Head of caudate nucleus (tissue), 42 donors: Measurements from ENCODE around the gene NAPSA.
A peak's percentile ranks its signal among the peaks of the same experiment; 100 is the strongest.

ENCODE experiments used
- DNase-seq, 42 donors: peaks; one replicate each; pipeline versions ENCODE4 v3.0.0 to v3.0.0-alpha.2; 2020 to 2021; ENCODE audit warnings: mixed read lengths in 7 of 42
- intact Hi-C: fragments of 100-400 bp; cut with DNase I; formaldehyde crosslinking; loops from one replicate; pipeline ENCODE4 v1.15.0; 2022

NAPSA gene

DNA sequence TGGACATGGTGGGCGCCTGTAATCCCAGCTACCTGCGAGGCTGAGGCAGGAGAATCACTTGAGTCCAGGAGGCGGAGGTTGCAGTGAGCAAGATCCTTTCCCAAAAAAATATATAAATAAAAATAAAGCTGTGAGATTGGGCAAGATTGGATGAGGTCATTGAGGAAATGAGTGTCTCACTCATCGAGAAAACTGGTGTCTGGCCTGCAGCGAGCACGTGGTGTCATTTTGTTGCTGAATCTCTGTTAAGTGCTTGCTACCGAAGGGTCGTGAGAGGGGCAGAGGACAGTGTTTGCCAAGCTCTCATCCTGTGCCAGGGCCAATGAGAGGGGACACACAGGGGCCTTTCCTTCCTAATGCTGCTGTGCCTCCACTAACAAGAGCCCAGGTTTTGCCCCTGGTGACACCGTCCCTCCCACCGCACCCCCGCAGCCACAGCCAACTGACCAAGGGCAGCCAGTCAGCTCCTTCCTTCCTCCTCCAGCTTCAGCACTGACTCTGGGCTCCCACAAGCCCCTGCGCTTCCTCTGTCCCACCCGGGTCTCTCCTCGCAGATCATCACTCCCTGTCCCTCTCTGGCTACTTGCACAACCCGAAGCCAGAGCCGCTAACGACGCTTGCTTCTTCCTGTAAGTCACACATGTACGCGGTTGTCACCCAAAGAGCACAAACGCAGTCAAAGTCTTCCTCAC lies 21.9 kb upstream of the NAPSA start:
- peak in 12 of 42 donors; percentile 12 to 51 (median 36) for DNase-seq
- intact Hi-C loops = no loop called here

DNA sequence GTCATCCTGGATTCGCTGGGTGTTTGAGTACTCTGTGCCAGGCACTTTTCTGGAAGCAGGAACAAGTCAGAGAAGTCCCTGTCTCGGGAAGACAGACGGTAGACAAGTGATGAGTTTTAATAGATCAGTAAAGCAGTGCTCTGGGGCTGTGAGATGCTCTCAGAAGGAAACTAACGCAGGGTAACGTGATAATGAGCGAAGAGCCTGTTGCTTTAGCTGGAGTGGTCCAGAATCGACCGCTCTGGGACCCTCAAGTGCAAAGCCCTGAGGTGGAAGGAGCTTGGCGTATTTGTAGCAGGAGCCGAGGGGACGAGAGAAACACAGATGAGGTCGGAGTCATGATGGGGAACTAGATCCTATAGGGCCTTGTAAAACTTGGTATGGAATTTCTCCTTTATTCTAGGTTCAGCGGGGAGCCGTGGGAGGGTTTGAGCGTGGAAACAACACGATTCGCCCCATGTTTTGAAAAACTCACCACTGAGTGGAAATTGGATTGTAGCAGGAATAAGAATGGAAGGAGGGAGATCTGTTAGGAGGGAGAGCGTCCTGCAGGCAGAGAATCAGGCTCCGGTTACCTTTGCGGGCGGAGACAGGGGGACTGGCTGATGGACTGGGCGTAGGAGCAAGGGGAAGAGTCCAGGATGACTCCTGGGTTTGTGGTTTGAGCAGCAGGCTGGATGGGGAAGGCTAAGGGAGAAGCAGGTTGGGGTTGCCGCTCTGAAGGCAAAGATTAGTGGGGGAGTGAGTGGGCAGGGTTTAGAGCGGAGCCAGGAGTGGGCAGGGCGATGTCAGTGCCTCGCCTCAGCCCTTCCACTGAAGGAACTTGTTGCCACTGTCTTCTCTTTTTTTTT lies 19.5 kb upstream of the NAPSA start:
- DNase-seq = peak in 6 of 42 donors; percentile 24 to 67 (median 38)
- intact Hi-C loops = loop anchor here (5.0 kb wide), 1 partner anchor 92 kb away; the partner anchor contains the start of genes EMC10 and GARIN5A

DNA sequence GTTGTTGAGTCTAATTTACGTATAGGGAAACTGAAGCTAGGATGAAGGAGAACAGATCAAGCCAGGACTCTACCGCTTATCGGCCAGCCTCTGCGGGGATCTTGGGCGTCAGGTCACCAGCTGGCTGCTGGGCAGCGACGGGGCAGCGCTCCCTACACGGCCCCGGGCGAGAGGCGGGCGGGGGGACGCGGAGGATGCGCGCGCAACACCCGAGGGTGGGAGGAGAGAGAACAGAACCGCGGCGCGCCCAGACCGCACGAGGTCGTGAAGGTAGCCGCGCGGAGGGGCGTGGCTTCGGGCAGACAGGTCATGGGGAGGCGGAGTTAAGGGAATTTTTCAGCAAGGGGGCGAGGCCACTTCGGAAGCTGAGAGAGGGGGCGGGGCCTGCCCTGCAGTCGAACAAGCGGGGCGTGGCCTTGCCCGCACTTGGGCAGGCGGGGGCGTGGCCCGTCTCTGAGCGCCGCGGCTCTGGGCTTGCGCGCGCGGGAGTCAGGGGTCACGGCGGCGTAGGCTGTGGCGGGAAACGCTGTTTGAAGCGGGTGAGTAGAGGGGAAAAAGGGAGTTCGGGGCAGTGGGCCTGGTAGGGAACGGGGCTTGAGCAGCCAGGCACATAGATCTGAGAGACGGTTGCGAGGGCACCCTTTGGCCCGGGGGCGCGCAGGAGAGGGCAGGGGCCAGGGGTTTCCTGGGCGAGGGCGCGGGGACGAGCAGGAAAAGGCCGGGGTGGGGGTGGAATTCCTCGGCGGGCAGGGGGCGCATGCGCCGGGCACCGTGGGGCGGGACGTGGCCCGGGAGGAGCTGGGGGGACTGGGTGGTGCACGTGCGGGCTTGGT lies 18.6 kb upstream of the NAPSA start, which contains the start of gene POLD1:
Gene POLD1 (plus strand): TSS at position 496 of the 833 bp plus-strand sequence. CDS start 14,505 bp downstream, outside the sequence.
- peak; percentile 91 to 99 (median 96) for DNase-seq
- intact Hi-C loops = loop anchor here (5.0 kb wide), 1 partner anchor 93 kb away; the partner anchor contains the start of genes EMC10 and GARIN5A

DNA sequence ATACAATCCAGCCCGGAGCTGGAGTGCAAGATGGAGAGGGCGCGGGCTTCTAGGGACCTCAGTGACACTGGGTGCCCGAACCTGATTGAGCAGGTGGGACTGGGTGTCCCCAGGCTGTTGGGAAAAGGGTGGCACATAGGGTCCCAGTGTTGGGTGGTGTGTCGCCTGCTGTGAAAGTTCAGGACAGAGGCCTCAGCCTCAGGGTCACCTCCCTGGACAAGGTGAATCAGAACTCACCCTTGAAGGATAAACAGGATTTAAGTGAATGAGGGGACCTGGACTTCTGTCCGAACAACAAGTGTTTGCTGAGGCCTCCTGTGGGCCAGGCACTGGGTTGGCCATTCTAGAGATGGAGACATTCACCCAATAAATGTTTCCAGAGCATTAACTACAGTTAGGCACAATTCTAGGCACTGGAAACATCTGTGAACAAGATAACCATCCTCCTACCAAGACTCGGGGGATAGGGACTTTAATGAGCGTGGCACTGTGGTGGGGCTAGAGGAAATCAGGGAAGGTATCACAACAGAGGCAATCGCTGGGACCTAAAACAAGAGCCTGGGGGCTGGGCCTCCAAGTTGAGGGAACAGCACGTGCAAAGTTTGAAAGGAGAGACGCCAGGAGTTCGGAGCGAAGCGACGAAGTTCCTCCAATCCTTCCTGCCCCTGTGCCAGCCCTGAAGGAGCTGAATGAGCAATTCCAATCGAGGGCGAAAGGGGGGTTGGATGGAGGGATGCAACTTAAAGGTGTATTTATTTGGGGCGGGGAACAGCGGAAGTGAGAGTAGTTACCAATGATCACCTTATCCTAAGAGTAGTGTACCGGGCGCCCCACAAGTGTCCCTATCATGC lies 17.8 kb upstream of the NAPSA start:
- DNase-seq = peak in 3 of 42 donors; percentile 19 to 37 (median 21)
- intact Hi-C loops = loop anchor here (5.0 kb wide), 1 partner anchor 94 kb away; the partner anchor contains the start of genes EMC10 and GARIN5A

DNA sequence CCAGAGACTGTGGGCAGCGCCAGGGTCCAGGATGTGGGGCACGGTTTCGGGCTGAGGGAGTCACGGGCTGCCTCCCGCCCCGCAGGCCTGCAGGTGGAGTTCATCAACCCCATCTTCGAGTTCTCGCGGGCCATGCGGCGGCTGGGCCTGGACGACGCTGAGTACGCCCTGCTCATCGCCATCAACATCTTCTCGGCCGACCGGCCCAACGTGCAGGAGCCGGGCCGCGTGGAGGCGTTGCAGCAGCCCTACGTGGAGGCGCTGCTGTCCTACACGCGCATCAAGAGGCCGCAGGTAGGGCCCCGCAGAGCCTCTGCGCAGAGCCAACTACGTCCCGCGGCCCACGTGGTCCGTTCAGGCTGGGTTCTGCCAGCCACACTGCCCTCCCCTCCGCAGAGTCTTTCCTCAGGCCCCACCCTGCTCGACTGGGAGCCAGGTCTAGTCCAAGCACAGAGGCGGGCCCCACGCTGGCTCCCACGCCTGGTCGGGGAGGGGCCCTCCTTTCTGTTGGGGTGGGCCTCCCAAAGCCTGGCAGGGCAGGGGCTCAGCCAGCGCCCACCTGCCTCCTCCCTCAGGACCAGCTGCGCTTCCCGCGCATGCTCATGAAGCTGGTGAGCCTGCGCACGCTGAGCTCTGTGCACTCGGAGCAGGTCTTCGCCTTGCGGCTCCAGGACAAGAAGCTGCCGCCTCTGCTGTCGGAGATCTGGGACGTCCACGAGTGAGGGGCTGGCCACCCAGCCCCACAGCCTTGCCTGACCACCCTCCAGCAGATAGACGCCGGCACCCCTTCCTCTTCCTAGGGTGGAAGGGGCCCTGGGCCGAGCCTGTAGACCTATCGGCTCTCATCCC lies 16.7 kb upstream of the NAPSA start:
- DNase-seq = no peak
- intact Hi-C loops = loop anchor here (5.0 kb wide), 1 partner anchor 95 kb away; the partner anchor contains the start of genes EMC10 and GARIN5A

DNA sequence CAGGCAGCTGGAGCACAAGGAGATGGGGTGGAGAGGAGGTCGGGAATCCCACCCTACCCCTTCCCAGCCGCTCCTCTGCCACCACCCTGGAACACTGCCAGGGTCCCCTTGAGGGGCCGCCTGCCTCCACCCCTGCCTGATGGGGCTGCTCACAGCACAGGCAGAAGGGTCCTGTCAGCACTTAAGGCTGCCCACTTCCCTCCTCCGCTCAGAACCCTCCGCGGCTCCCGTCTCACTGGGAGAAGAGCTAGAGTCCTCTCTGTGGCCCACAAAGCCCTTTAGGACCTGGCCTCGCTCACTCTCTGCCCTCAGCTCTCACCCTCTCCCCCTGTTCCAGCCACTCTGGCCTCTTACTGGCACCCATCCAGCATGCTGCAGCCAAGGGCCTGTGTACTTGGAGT lies 15.3 kb upstream of the NAPSA start:
- intact Hi-C loops = loop anchor here (5.0 kb wide), 1 partner anchor 97 kb away; the partner anchor contains the start of genes EMC10 and GARIN5A
- DNase-seq = no peak

DNA sequence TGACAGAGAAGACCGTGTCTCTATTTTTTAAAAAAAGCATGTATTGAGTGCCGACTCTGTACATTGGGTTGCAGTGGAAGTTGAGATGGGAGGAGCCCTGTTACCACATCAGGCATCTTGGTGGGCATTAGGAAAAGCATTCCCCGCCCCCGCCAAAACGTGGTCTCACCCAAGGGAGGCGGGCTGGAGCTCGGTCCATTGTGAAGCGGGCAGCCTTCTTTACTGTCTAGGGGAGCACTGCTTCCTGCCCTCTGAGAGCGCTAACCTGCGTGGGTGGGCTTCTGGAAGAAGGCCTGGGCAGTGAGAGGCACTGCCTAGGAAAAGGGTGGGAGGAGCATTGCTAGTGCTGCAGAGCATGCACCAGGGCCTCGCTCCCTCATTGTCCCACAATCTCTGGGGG lies 14.7 kb upstream of the NAPSA start:
- no peak for DNase-seq
- intact Hi-C loops = loop anchor here (5.0 kb wide), 1 partner anchor 97 kb away; the partner anchor contains the start of genes EMC10 and GARIN5A

DNA sequence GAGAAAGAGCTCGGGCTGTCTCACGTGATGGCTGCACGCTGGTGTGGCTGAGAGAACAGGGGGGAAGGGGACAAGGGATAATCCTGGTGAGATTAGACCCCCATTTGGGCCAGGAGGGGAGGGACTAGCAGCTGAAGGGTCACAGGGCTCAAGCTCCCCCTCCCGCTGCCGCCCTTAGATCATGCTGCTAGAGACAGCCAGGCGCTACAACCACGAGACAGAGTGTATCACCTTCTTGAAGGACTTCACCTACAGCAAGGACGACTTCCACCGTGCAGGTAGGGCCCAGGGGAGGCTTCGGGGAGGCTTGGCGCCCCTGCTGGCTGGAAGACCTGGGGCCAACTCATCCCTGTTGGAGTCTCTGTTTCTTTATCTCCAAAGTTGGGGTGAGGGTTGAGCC lies 14.2 kb upstream of the NAPSA start:
- intact Hi-C loops = loop anchor here (5.0 kb wide), 1 partner anchor 98 kb away; the partner anchor contains the start of genes EMC10 and GARIN5A

DNA sequence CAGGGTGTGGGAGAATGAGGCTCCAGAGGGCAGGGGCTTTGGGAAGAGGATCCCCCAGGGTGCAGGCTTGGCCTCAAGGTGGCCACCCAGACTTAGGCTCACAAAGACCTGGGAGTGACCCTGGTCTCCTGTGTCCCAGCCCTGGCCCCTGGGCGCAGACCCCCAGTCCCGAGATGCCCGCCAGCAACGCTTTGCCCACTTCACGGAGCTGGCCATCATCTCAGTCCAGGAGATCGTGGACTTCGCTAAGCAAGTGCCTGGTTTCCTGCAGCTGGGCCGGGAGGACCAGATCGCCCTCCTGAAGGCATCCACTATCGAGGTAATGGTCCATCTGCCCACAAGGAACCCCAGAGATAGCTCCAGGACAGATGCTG lies 13.4 kb upstream of the NAPSA start:
- DNase-seq = no peak
- intact Hi-C loops = no loop called here

More for the DNA sequence above, 14.2 kb upstream of the NAPSA start:
- no peak for DNase-seq

DNA sequence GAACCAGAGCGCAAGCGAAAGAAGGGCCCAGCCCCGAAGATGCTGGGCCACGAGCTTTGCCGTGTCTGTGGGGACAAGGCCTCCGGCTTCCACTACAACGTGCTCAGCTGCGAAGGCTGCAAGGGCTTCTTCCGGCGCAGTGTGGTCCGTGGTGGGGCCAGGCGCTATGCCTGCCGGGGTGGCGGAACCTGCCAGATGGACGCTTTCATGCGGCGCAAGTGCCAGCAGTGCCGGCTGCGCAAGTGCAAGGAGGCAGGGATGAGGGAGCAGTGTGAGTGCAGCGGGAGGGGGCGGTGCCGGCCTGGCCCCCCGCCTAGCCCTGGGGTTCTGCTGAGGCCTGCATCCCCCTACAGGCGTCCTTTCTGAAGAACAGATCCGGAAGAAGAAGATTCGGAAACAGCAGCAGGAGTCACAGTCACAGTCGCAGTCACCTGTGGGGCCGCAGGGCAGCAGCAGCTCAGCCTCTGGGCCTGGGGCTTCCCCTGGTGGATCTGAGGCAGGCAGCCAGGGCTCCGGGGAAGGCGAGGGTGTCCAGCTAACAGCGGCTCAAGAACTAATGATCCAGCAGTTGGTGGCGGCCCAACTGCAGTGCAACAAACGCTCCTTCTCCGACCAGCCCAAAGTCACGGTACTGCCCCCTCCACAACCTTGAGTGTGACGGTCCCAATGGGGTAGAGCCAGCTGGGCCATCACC lies 12.9 kb upstream of the NAPSA start:
- no peak for DNase-seq
- intact Hi-C loops = no loop called here

DNA sequence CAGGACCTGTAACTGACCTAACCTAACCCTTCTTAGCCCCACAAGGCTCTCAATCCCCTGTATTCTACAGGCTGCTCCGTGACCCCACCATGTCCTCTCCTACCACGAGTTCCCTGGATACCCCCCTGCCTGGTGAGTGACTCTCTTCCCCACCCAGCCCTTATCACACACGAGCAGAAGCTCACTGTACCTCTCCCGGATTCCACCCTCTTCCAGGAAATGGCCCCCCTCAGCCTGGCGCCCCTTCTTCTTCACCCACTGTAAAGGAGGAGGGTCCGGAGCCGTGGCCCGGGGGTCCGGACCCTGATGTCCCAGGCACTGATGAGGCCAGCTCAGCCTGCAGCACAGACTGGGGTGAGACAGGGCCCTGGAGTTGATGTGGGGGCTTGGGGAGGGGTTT lies 12.1 kb upstream of the NAPSA start:
- intact Hi-C loops = no loop called here
- DNase-seq = no peak

DNA sequence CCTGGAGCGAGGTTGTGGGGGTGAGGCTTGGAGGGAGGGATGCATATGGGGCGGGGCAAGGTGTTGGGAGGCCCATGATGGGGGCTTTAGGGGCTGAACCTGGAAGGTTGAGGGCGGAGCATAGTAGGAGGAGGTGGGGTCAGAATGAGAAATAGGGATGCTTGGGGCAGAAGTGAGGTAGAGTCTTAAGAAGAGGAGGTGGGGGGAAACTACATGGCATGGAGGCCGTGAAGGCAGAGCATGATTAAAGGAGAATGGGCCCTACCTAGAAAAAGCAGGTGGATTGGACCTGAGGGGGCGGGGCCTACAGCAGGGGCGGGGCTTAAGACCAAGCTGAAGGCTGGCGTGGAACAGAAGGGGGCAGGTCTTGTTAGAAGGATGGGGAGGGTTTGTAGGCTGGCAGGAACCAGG lies 11.6 kb upstream of the NAPSA start:
- DNase-seq = peak in 1 of 42 donors; percentile 47

DNA sequence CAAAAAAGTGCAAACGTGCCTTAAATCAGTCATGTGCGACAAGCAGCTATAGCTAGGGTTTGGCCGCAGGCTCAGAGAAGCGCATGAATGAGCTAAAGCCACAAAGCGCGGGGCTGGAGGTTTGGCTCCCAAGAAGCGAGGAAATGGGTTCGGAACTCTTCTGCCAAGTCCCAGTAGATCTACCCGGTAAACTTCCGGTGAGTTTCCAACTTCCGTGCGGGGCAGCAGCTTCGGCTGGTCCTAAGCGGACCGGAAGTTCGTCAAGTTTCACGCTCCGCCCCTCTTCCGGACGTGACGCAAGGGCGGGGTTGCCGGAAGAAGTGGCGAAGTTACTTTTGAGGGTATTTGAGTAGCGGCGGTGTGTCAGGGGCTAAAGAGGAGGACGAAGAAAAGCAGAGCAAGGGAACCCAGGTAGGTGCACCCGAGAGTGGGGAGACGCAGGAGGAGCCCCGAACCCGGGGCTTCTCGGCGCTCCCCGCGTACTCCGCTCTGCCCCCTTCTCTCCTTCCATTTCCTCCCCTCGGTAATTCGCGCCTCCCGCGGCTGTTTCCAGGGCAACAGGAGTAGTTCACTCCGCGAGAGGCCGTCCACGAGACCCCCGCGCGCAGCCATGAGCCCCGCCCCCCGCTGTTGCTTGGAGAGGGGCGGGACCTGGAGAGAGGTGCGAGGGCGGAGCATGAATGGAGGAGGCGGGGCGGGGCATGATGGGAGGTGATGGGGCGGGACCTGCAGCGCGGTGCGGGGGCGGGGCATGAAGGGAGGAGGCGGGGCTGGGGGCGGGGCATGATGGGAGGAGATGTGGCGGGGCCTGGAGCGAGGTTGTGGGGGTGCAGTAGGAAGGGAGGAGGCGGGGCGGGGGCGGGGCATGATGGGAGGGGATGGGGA lies 11.0 kb upstream of the NAPSA start, which contains the start of gene NR1H2:
Gene NR1H2 (plus strand): TSS at position 292 of the 885 bp plus-strand sequence. CDS start 1,149 bp downstream, outside the sequence.
- intact Hi-C loops = no loop called here
- DNase-seq = peak; percentile 90 to 99 (median 96)

More for the DNA sequence above, 11.6 kb upstream of the NAPSA start:
- intact Hi-C loops = no loop called here

DNA sequence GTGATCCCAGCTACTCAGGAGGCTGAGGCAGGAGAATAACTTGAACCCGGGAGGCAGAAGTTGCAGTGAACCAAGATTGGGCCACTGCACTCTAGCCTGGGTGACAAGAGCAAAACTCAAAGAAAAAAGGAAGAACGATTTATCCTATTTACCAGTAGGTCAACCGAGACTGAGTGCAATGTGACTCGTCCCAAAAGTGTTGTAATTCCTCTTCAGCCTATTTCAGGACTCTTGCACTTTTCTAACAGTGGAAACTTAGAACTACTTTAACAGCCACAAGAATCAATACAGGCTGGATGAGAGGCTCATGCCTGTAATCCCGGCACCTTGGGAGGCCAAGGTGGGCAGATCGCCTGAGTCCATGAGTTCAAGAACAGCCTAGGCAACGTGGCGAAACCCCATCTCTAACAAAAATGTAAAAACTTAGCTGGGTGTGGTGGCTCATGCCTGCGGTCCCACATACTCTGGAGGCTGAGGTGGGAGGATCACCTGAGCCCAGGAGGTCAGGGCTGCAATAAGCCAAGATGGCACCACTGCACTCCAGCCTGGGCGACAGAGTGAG lies 6.6 kb upstream of the NAPSA start:
- no peak for DNase-seq
- intact Hi-C loops = no loop called here
